Measurements from ENCODE around the gene GUK1. TPM values are rescaled to one million over a fixed set of nuclear protein-coding genes. Genes with fewer than 3 reads are reported as not detected.

The GUK1 gene
- polyA plus RNA-seq, 1 donor from 2014 or later: 502 TPM

- no peak overlapping the region for H3K9ac ChIP-seq (ENCODE audit: low read length)
- H3K4me3 ChIP-seq (ENCODE audit: low read length): no peak overlapping the region
- no peaks in the 10 kb centered on the region for H3K9me3 ChIP-seq (ENCODE audit: low read length)
- H3K36me3 ChIP-seq (ENCODE audit: insufficient read depth, low read length): no peaks in the 10 kb centered on the region
- H3K79me2 ChIP-seq (replicated peaks; ENCODE audit: insufficient read depth, low read length): no peaks in the 10 kb centered on the region
- H3K27me3 ChIP-seq (ENCODE audit: insufficient read depth, low read depth, low read length): no peaks in the 10 kb centered on the region
- no peak overlapping the region for H2AFZ ChIP-seq (ENCODE audit: low read depth, low read length)
- H4K20me1 ChIP-seq (ENCODE audit: insufficient read depth): no peaks in the 10 kb centered on the region
- no peak overlapping the region for H3K4me2 ChIP-seq (ENCODE audit: low read length)
- H3K9me2 ChIP-seq (ENCODE audit: insufficient read depth, low read length): no peaks in the 10 kb centered on the region
- H3F3A ChIP-seq (ENCODE audit: insufficient read depth, low read length, poor library complexity, severe bottlenecking): no peaks in the 10 kb centered on the region
- H3K27ac ChIP-seq (ENCODE audit: low read length): no peak overlapping the region
- TF ChIP-seq MXI1 (conservative IDR thresholded peaks at IDR 0.05; ENCODE audit: poor library complexity, severe bottlenecking): no peak
- no peak for TF ChIP-seq EP300 (conservative IDR thresholded peaks at IDR 0.05; ENCODE audit: poor library complexity, severe bottlenecking)
- TF ChIP-seq EZH2 (IDR thresholded peaks at IDR 0.05; ENCODE audit: borderline replicate concordance, insufficient read depth, low read length, poor library complexity, severe bottlenecking): no peak
- TF ChIP-seq POLR2AphosphoS5 (IDR thresholded peaks at IDR 0.05): no peak
- no peak for TF ChIP-seq RAD21 (conservative IDR thresholded peaks at IDR 0.05)
- no peak for TF ChIP-seq SMC3 (conservative IDR thresholded peaks at IDR 0.05; ENCODE audit: poor library complexity)
- TF ChIP-seq, protein P1, sequence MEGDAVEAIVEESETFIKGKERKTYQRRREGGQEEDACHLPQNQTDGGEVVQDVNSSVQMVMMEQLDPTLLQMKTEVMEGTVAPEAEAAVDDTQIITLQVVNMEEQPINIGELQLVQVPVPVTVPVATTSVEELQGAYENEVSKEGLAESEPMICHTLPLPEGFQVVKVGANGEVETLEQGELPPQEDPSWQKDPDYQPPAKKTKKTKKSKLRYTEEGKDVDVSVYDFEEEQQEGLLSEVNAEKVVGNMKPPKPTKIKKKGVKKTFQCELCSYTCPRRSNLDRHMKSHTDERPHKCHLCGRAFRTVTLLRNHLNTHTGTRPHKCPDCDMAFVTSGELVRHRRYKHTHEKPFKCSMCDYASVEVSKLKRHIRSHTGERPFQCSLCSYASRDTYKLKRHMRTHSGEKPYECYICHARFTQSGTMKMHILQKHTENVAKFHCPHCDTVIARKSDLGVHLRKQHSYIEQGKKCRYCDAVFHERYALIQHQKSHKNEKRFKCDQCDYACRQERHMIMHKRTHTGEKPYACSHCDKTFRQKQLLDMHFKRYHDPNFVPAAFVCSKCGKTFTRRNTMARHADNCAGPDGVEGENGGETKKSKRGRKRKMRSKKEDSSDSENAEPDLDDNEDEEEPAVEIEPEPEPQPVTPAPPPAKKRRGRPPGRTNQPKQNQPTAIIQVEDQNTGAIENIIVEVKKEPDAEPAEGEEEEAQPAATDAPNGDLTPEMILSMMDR (IDR thresholded peaks at IDR 0.05; ENCODE audit: poor library complexity, severe bottlenecking): no peak
- no peak for TF ChIP-seq TAF1 (IDR thresholded peaks at IDR 0.05; ENCODE audit: low read depth)
- TF ChIP-seq, protein P2, sequence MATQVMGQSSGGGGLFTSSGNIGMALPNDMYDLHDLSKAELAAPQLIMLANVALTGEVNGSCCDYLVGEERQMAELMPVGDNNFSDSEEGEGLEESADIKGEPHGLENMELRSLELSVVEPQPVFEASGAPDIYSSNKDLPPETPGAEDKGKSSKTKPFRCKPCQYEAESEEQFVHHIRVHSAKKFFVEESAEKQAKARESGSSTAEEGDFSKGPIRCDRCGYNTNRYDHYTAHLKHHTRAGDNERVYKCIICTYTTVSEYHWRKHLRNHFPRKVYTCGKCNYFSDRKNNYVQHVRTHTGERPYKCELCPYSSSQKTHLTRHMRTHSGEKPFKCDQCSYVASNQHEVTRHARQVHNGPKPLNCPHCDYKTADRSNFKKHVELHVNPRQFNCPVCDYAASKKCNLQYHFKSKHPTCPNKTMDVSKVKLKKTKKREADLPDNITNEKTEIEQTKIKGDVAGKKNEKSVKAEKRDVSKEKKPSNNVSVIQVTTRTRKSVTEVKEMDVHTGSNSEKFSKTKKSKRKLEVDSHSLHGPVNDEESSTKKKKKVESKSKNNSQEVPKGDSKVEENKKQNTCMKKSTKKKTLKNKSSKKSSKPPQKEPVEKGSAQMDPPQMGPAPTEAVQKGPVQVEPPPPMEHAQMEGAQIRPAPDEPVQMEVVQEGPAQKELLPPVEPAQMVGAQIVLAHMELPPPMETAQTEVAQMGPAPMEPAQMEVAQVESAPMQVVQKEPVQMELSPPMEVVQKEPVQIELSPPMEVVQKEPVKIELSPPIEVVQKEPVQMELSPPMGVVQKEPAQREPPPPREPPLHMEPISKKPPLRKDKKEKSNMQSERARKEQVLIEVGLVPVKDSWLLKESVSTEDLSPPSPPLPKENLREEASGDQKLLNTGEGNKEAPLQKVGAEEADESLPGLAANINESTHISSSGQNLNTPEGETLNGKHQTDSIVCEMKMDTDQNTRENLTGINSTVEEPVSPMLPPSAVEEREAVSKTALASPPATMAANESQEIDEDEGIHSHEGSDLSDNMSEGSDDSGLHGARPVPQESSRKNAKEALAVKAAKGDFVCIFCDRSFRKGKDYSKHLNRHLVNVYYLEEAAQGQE (IDR thresholded peaks at IDR 0.05; ENCODE audit: borderline replicate concordance): no peak
Observed at GRCh38 chr1:228152918-228153258, 12.8 kb downstream of the GUK1 start.

DNA sequence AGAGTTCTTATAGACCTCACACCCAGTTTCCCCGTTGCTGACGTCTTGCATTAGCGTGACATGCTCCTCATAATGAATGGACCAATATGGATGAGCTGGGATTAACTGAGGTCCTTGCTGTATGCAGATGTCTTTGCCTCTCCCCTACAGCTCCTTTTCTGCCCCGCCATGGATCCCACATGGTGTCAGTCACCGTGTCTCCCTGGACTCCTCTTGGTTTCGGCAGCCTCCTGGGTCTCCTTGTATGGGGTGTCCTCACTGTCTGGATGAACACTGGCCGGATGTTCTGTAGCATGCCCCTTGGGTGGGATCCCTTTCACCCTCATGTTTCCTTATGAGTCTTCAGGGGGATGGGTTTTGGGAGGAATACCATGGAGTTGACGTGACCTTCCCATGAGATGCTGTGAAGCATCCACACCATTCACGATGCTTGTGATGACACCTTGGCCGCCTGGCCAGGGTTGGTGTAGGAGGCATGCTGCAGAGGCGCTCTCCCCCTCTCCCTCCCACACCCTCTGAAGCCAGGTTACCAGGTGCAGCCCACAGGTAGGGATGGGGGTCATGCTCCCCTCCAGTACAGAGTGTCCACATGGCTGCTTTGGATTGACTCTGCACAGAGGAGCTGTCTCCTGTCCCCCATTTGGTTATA lies 14.1 kb downstream of the GUK1 start:
- no peaks in the 10 kb centered on the region for H4K20me1 ChIP-seq (ENCODE audit: insufficient read depth)
- H3K4me2 ChIP-seq (ENCODE audit: low read length): no peak overlapping the region
- TF ChIP-seq TAF1 (IDR thresholded peaks at IDR 0.05; ENCODE audit: low read depth) (no peak), EP300 (conservative IDR thresholded peaks at IDR 0.05; ENCODE audit: poor library complexity, severe bottlenecking) (no peak), EZH2 (IDR thresholded peaks at IDR 0.05; ENCODE audit: borderline replicate concordance, insufficient read depth, low read length, poor library complexity, severe bottlenecking) (no peak), RAD21 (conservative IDR thresholded peaks at IDR 0.05) (no peak), POLR2AphosphoS5 (IDR thresholded peaks at IDR 0.05) (no peak), SMC3 (conservative IDR thresholded peaks at IDR 0.05; ENCODE audit: poor library complexity) (no peak), MXI1 (conservative IDR thresholded peaks at IDR 0.05; ENCODE audit: poor library complexity, severe bottlenecking) (no peak)
- TF ChIP-seq, protein P2 (IDR thresholded peaks at IDR 0.05; ENCODE audit: borderline replicate concordance): no peak
- TF ChIP-seq, protein P1 (IDR thresholded peaks at IDR 0.05; ENCODE audit: poor library complexity, severe bottlenecking): no peak
- no peak overlapping the region for H3K9ac ChIP-seq (ENCODE audit: low read length)
- no peaks in the 10 kb centered on the region for H3K9me2 ChIP-seq (ENCODE audit: insufficient read depth, low read length)
- no peaks in the 10 kb centered on the region for H3K27me3 ChIP-seq (ENCODE audit: insufficient read depth, low read depth, low read length)
- H3K79me2 ChIP-seq (replicated peaks; ENCODE audit: insufficient read depth, low read length): no peaks in the 10 kb centered on the region
- no peak overlapping the region for H3K4me3 ChIP-seq (ENCODE audit: low read length)
- H3K27ac ChIP-seq (ENCODE audit: low read length): no peak overlapping the region
- no peaks in the 10 kb centered on the region for H3K9me3 ChIP-seq (ENCODE audit: low read length)
- H2AFZ ChIP-seq (ENCODE audit: low read depth, low read length): no peak overlapping the region
- no peaks in the 10 kb centered on the region for H3K36me3 ChIP-seq (ENCODE audit: insufficient read depth, low read length)
- no peaks in the 10 kb centered on the region for H3F3A ChIP-seq (ENCODE audit: insufficient read depth, low read length, poor library complexity, severe bottlenecking)
